ENCODE measurements around the gene UBXN1.

UBXN1 gene, protein sequence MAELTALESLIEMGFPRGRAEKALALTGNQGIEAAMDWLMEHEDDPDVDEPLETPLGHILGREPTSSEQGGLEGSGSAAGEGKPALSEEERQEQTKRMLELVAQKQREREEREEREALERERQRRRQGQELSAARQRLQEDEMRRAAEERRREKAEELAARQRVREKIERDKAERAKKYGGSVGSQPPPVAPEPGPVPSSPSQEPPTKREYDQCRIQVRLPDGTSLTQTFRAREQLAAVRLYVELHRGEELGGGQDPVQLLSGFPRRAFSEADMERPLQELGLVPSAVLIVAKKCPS

GRCh38 chr11:62678770-62679696 is at the start of gene UBXN1:
UBXN1 (minus strand) TSS chr11:62679073; CDS start chr11:62678923, 150 bp downstream.
- in situ Hi-C loops (cut with MboI; ENCODE audit: low sequenced_read_pairs): no loop called here

GRCh38 chr11:62728171-62728988 is 49.5 kb upstream of the UBXN1 start, which contains the start of gene TTC9C:
TTC9C (plus strand) TSS chr11:62728486; CDS start chr11:62728849, 363 bp downstream.
- in situ Hi-C loops (cut with MboI; ENCODE audit: low sequenced_read_pairs): no loop called here

- in situ Hi-C loops (cut with MboI; ENCODE audit: low sequenced_read_pairs): no loop called here
Observed at GRCh38 chr11:62727872-62728170, 48.9 kb upstream of the UBXN1 start.

DNA sequence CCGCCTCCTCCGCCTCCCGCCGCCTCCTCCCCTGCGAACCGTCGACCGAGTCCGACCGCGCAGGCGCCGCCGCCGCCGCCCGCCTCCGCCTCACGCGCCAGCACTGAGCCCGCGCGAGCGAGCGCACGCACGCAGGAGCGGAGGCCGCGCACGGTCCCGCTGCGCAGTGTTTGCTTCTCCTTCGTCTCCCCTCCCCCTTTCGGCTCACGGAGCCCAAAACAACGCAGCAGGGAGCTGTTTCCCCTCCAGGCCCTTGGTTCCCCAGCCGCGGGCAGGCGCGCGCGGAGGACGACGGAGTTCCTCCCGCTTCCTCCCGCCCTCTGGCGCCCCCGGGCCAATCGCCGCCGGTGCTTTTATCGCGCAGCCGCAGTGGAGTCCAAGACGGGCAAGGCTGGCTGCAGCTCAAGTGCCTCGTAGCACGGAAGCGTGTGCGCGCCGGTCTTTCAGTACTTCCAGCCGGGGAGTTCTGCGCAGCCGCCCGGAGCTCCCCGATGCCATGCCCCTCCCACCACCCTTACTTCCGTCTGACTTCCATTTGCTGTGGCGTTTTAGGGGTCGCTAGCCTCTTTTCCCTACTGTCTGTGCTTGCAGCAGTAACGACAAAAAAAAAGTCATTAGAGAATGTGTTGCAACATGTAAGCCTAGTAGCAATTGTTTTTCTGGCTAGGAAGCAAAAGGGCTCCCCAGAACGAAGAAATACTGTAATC is 48.4 kb upstream of the UBXN1 start, which contains the start of gene HNRNPUL2:
Gene HNRNPUL2, minus strand, starts transcription at position 293 of the 707 bp plus-strand sequence. CDS start 301 bp downstream, outside the sequence.
- in situ Hi-C loops (cut with MboI; ENCODE audit: low sequenced_read_pairs): no loop called here

- in situ Hi-C loops (cut with MboI; ENCODE audit: low sequenced_read_pairs): no loop called here
Observed at GRCh38 chr11:62726915-62727164, 48.0 kb upstream of the UBXN1 start.

DNA sequence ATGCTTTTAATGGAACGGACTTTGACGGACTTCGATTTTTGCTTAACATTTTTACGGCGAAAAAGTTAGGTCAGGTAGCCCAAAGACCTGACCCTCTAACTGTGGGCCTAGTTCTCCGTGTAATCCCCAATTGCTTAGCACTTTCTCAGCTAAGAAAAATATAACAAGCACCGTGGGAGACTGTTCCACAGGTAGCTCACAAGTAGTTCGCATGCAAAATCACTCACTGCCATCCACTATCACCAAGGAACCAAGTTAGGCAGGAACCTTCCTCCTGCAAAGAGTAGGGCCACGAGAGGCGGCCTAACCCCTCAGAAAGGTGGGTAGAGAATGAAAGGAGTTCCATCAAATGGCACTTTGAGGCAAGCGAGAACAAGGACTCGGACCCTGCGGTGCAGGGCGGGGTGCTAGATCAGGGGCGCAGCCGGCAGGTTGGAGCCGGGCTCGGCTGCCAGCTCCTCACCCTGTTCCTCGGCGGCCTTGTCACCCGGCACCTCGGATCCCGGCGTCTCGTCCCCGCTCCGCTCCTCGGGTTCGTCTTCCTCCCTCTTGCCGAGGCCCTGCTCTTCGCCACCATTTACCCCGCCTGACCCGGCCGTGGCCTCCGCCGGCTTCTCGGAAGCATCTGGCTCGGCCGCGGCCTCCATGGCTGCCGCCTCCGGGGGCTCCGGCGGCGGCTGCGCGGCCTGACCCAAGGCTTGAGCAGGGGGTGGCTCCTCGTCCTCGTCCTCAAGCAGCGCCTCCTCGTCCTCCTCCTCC is 47.5 kb upstream of the UBXN1 start:
- in situ Hi-C loops (cut with MboI; ENCODE audit: low sequenced_read_pairs): no loop called here

DNA sequence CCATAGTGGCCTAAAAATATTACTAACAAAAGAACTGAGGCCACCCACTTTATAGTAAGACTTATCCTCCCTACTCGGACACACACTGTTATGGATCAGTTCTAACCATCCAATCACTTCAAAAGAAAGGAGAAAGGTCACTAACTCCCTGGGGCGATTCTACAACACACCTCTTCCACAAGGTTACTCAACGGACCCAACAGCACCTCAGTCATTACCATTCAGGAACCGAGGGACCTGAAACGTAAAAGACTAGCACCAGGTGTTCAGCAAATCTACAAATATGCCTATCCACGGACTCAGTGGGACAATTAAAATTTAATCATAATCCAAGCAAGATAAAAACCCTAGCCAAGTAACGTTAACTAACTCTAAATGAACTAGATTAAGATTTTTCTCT is 46.8 kb upstream of the UBXN1 start:
- in situ Hi-C loops (cut with MboI; ENCODE audit: low sequenced_read_pairs): no loop called here

- in situ Hi-C loops (cut with MboI; ENCODE audit: low sequenced_read_pairs): no loop called here
Observed at GRCh38 chr11:62724171-62724570, 45.3 kb upstream of the UBXN1 start.

DNA sequence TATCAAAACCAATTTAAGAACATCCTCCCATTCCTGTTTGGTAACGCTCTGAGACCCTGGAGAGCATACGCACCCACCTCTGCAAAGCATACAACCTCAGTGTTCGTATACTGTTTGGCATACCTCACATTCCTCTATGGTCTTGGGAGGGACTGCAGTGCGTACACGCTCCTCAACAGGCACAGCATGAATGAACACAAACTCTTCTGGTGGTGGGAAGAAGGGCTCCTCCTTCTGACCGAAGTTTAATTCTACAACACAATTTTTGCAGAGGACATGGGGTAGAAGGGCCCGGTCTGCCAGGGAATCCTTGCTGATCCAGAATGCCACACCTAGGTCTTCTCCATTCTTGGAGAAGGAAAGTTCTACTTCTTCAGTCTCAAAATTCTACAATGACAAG is 43.1 kb upstream of the UBXN1 start:
- in situ Hi-C loops (cut with MboI; ENCODE audit: low sequenced_read_pairs): no loop called here

DNA sequence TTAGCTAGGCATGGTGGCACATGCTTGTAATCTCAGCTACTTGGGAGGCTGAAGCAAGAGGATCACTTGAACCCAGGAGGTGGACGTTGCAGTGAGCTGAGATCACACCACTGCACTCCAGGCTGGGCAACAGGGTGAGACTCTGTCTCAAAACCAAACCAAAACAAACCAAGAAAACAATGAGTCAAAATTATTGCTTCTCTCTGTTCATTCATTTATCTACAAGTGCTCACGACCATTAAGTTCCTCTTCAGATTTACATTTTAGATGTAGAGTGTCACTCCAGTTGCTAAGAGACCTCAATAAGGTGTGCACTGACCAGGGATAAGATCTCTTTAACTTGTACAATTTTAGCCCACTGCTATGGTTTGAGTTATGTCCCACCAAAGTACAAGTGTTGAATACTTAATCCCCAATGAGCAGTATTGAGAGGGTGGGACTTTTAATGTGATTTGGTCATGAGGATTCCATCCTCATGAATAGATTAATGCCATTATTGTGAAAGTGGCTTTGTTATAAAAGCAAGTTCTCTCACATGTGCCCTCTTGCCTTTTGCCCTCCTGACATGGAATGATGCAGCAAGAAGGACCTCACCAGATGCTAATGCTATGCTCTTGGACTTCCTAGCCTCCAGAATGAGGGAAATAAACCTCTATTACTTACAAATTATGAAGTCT is 40.6 kb upstream of the UBXN1 start:
- in situ Hi-C loops (cut with MboI; ENCODE audit: low sequenced_read_pairs): no loop called here

DNA sequence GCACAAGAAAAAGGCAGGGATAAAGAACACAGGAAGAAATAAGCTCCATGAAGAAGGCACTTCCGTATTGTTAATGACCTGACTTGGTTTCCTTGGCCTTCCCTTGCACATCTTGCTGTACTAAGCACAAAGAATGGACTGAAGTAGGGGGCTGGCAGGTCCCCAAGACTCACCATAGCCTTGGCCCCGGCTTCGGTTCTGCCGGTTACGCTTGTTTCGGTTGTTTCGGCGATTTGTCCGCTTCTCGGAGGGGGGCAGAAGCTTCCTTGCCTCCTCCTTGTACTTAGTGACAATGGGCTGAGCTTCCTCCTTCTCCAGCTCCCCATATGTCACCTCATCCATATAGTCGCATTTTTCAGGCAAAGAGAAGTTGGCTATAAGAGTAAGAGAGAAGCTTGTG is 37.9 kb upstream of the UBXN1 start:
- in situ Hi-C loops (cut with MboI; ENCODE audit: low sequenced_read_pairs): no loop called here

DNA sequence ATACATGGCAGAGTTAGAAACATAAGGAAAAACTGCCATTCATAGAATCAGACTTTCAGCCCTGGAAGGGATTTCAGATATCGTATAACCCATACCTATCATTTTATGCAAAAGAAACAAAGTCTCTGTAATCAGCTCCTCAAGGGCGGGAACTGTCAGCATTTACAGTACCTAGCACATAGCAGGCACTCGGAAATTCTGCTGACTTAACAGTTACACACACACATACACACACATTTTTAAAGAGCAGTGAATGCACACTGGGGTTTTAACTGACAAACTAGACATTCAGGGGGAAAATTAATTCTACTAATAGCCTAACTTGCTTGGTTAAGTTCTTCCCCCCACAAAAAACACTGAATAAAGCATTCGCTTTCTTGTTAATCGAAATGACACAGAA is 37.3 kb upstream of the UBXN1 start:
- in situ Hi-C loops (cut with MboI; ENCODE audit: low sequenced_read_pairs): no loop called here

DNA sequence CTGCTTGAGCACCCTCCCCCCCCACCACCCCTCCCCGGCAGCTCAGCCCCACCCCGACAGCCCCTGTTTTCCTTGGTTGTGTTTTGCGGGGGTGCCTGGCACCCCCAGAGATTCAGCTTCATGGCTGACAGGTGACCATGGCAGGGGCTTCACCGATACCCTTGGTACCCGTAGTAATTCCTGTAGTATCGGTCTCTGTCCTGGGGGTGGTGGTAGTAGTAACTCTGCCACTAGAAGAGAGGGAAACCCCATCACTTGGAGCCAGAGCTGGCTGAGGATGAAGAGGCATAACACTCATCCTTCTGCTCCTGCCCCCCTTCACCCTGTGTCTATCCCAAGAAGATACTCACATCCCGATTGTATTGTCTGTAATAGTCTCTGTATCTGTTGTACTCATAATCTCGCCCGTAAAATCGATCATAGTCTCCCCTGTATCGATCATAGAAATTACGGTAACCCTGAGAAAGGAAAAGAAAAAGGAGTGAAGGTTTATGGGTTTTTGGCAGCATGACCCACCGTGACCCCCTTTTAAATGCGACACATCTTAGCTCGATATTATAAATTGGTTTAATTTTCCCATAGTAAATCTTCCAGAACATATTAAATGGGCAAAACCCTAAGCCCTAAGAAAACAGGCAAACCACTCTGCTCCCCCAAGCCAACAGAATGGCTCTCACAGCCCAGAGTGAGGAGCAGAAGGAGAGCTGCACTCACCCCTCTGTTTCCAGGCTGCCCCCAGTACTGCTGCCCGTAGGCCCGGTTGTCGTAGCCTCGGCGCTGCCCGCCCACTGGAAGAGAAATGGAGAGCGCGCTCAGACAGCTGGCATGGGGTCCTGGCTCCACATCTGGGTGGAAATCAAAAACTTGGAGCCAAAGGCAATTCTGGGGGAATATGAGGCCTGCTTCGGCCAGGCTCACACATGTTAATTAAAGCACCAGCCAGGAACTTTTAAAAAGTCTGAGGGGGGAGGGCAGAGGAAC is 36.6 kb upstream of the UBXN1 start:
- in situ Hi-C loops (cut with MboI; ENCODE audit: low sequenced_read_pairs): no loop called here

- in situ Hi-C loops (cut with MboI; ENCODE audit: low sequenced_read_pairs): no loop called here
Observed at GRCh38 chr11:62713343-62713742, 34.5 kb upstream of the UBXN1 start.

GRCh38 chr11:62712861-62713260 is 34.0 kb upstream of the UBXN1 start:
- in situ Hi-C loops (cut with MboI; ENCODE audit: low sequenced_read_pairs): no loop called here

DNA sequence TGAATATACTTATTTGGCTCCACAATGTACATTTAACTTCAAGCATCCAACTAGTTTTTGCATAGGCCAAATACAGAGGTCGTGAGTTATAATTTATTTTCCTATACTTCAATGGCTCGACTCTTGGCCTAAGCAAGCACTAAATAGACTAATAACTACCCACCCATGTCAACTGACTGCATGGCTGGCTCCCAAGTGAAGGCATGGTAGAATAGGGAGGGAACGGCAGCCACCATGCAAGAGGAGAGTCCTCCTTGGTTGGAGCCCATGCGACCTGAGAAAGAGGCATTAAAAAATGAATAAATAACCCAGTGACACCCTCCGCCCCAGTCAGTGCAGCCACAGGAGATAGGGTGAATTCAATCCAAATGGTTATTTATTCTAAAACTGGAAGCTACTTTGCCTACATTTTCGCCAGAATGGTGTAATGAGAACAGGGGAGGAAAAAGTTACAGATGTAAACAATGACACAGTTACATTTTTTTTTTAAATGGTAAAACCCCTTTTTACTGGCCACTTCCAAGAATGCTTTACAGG is 33.5 kb upstream of the UBXN1 start:
- in situ Hi-C loops (cut with MboI; ENCODE audit: low sequenced_read_pairs): no loop called here

DNA sequence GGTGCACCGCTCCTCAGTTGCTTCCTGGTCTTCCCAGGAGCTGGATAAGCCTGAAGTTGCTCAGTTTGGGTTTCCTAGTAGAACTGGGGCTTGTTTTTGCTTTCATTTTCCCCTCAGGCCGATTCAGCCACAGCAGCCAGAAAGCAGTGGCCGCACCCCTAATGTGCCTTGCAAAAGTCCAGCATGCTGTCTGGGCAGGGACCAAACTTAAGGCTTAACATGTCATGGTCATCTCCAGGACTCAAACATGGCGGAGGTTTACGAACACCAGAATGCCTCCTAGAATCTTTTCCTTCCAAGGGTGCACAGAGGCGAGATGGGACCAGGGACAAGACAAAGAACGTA is 31.1 kb upstream of the UBXN1 start:
- in situ Hi-C loops (cut with MboI; ENCODE audit: low sequenced_read_pairs): no loop called here
